HCT116 (cell line): Measurements from ENCODE around the gene ZNF747. TPM values are rescaled to one million over a fixed set of nuclear protein-coding genes. Genes with fewer than 3 reads are reported as not detected.
A peak's percentile ranks its signal among the peaks of the same experiment; 100 is the strongest.

ENCODE experiments used
- ATAC-seq: fragments of 200-7000 bp; cut with Tn5 transposase; 2 replicates; pipeline ENCODE4 v1.9.1; 2020; ENCODE audit warnings: mild to moderate bottlenecking, moderate library complexity
- BruUV-seq: library from RNA; stranded (reverse); fragments of 400-500 nt; replicated peaks from 2 replicates; lab custom pipeline; 2021; lab: Mats Ljungman, UMichigan
- CTCF ChIA-PET: fragments of 300-600 bp; sonication (Branson Sonifier 250); formaldehyde crosslinking; loops from one replicate; lab custom pipeline; 2021; ENCODE audit warnings: antibody characterized with exemption; lab: Charles Lee
- POLR2A ChIA-PET: fragments of 300-600, 350-600 bp; sonication (Branson Sonifier 250); formaldehyde crosslinking; loops from one replicate; lab custom pipeline; 2021; ENCODE audit warnings: antibody characterized with exemption; lab: Charles Lee
- RAD21 ChIA-PET, 2 experiments: fragments of 300-600 bp; sonication (Branson Sonifier 250); formaldehyde crosslinking; loops; one replicate each; lab custom pipeline; 2023; ENCODE audit warnings: low total read pairs in 2 of 2; ENCODE audit not compliant: uncharacterized antibody in 2 of 2, unreplicated experiment in 2 of 2, low non-redundant PET in 1 of 2; lab: Charles Lee
- DNase-seq: peaks from one replicate; pipeline ENCODE4 v3.0.0-alpha.2; 2010; ENCODE audit warnings: low read depth, low spot score
- H2AFZ ChIP-seq: fragments of 200-600 bp; shearing (Covaris generic), sonication (generic); 2 replicates; pipeline ENCODE4 v1.6.1; 2017; ENCODE audit warnings: low read depth, mixed run types, mixed read lengths, antibody characterized with exemption, low read length; ENCODE audit not compliant: poor library complexity, severe bottlenecking
- H3K27ac ChIP-seq: 2 replicates; pipeline ENCODE4 v1.5.1; 2012; ENCODE audit warnings: low read depth, low read length
- H3K27me3 ChIP-seq: fragments of 200-600 bp; sonication (generic); 2 replicates; pipeline ENCODE4 v1.6.1; 2016; ENCODE audit warnings: mixed run types, low read length, mixed read lengths; ENCODE audit not compliant: insufficient read depth
- H3K36me3 ChIP-seq, 2 experiments: fragments of 200-500 bp in 1 of 2; fragments of 200-600 bp in 1 of 2; sonication (Bioruptor generic) in 1 of 2; sonication (generic) in 1 of 2; 2 replicates each; pipeline versions ENCODE4 v1.5.1 to v1.6.1; 2014 to 2016; ENCODE audit warnings: low read length in 2 of 2, inconsistent platforms in 1 of 2, mixed read lengths in 1 of 2, mixed run types in 1 of 2; ENCODE audit not compliant: insufficient read depth in 2 of 2, control insufficient read depth in 1 of 2
- H3K4me1 ChIP-seq, 2 experiments: fragments of 200-600 bp in 1 of 2; sonication (generic) in 1 of 2; 2 replicates each; pipeline versions ENCODE4 v1.5.1 to v1.6.1; 2012 to 2017; ENCODE audit warnings: low read length in 2 of 2, inconsistent platforms in 1 of 2, mild to moderate bottlenecking in 1 of 2, mixed read lengths in 1 of 2, mixed run types in 1 of 2, moderate library complexity in 1 of 2; ENCODE audit not compliant: insufficient read depth in 2 of 2, control insufficient read depth in 1 of 2
- H3K4me2 ChIP-seq: fragments of 200-600 bp; sonication (generic); 2 replicates; pipeline ENCODE4 v1.6.1; 2017; ENCODE audit warnings: mixed run types, low read length, mixed read lengths
- H3K4me3 ChIP-seq, 2 experiments: fragments of 200-600 bp in 1 of 2; sonication (generic) in 1 of 2; replicated peaks in 1 of 2; 2 replicates each; pipeline ENCODE4 v1.5.1; 2011 to 2016; ENCODE audit warnings: low read length in 2 of 2, control low read depth in 1 of 2, low read depth in 1 of 2, mild to moderate bottlenecking in 1 of 2, mixed read lengths in 1 of 2, mixed run types in 1 of 2
- H3K79me2 ChIP-seq: fragments of 200-600 bp; sonication (generic); 2 replicates; pipeline ENCODE4 v1.6.1; 2017; ENCODE audit warnings: mild to moderate bottlenecking, mixed run types, low read length, moderate library complexity, mixed read lengths; ENCODE audit not compliant: insufficient read depth
- H3K9ac ChIP-seq: fragments of 200-600 bp; sonication (generic); 2 replicates; pipeline ENCODE4 v1.6.1; 2016; ENCODE audit warnings: low read length, mixed read lengths
- H3K9me2 ChIP-seq: fragments of 200-600 bp; sonication (generic), shearing (Covaris generic); 2 replicates; pipeline ENCODE4 v1.6.1; 2017; ENCODE audit warnings: mixed run types, mild to moderate bottlenecking, moderate library complexity; ENCODE audit not compliant: insufficient read depth
- H3K9me3 ChIP-seq, 2 experiments: fragments of 200-500 bp in 1 of 2; fragments of 200-600 bp in 1 of 2; sonication (Bioruptor generic) in 1 of 2; sonication (generic) in 1 of 2; 2 replicates each; pipeline ENCODE4 v1.6.1; 2014 to 2017; ENCODE audit warnings: low read length in 2 of 2, mixed read lengths in 2 of 2, inconsistent platforms in 1 of 2, low read depth in 1 of 2, mild to moderate bottlenecking in 1 of 2, mixed run types in 1 of 2, moderate library complexity in 1 of 2; ENCODE audit not compliant: control insufficient read depth in 1 of 2, insufficient read depth in 1 of 2
- H4K20me1 ChIP-seq: fragments of 200-600 bp; sonication (generic), shearing (Covaris generic); 2 replicates; pipeline ENCODE4 v1.6.1; 2017; ENCODE audit warnings: mixed run types, mild to moderate bottlenecking, moderate library complexity; ENCODE audit not compliant: insufficient read depth
- CBX3 ChIP-seq: IDR thresholded peaks from 2 replicates; pipeline ENCODE4 v1.6.1; 2012; ENCODE audit warnings: low read depth
- CEBPB ChIP-seq: IDR thresholded peaks from 2 replicates; pipeline ENCODE4 v1.6.1; 2012; ENCODE audit warnings: low read depth
- ELF1 ChIP-seq: IDR thresholded peaks from 2 replicates; pipeline ENCODE4 v1.6.1; 2012; ENCODE audit warnings: low read depth, borderline replicate concordance
- EZH2phosphoT487 ChIP-seq: fragments of 200-600 bp; IDR thresholded peaks from 2 replicates; pipeline ENCODE4 v1.6.1; 2018; ENCODE audit warnings: antibody characterized with exemption, borderline replicate concordance
- FOSL1 ChIP-seq: IDR thresholded peaks from 2 replicates; pipeline ENCODE4 v1.6.1; 2012; ENCODE audit warnings: low read depth
- MAX ChIP-seq: IDR thresholded peaks from 2 replicates; pipeline ENCODE4 v1.6.1; 2012
- POLR2A ChIP-seq: IDR thresholded peaks from 2 replicates; pipeline ENCODE4 v1.7.0; 2011; ENCODE audit warnings: borderline replicate concordance; ENCODE audit not compliant: insufficient read depth, insufficient read length; ENCODE audit errors: extremely low read depth
- RAD21 ChIP-seq: IDR thresholded peaks from 2 replicates; pipeline ENCODE4 v1.6.1; 2012; ENCODE audit warnings: low read depth, mild to moderate bottlenecking
- SIN3A ChIP-seq: IDR thresholded peaks from 2 replicates; pipeline ENCODE4 v1.6.1; 2012; ENCODE audit warnings: low read depth
- SP1 ChIP-seq: IDR thresholded peaks from 2 replicates; pipeline ENCODE4 v1.6.1; 2012; ENCODE audit warnings: low read depth
- SRF ChIP-seq: IDR thresholded peaks from 2 replicates; pipeline ENCODE4 v1.6.1; 2012; ENCODE audit warnings: low read depth
- TCF7L2 ChIP-seq: IDR thresholded peaks from 2 replicates; pipeline ENCODE4 v1.7.0; 2011; ENCODE audit warnings: borderline replicate concordance, inconsistent platforms; ENCODE audit not compliant: insufficient read depth, insufficient read length; ENCODE audit errors: extremely low read depth
- ZBTB33 ChIP-seq: IDR thresholded peaks from 2 replicates; pipeline ENCODE4 v1.6.1; 2011; ENCODE audit warnings: mild to moderate bottlenecking, low read length, moderate library complexity; ENCODE audit not compliant: insufficient replicate concordance; ENCODE audit errors: extremely low read depth
- ZNF274 ChIP-seq: fragments of 200-500 bp; sonication (Bioruptor generic); IDR thresholded peaks from 2 replicates; pipeline ENCODE4 v1.6.1; 2014; ENCODE audit warnings: mild to moderate bottlenecking, low read depth, low read length, inconsistent platforms
- intact Hi-C: fragments of 100-400 bp; cut with micrococcal nuclease; formaldehyde crosslinking; loops from 2 replicates; pipeline ENCODE4 v1.10.0; 2022
- total RNA-seq: library from RNA; stranded (reverse); gene quantifications from one replicate; pipeline ENCODE4 v1.2.1, GENCODE V29; 2021; ENCODE audit not compliant: unreplicated experiment
- TF ChIP-seq, protein P1 (sequence below): IDR thresholded peaks from 2 replicates; pipeline ENCODE4 v1.6.1; 2012; ENCODE audit warnings: low read depth

ZNF747 gene
- total RNA-seq, 1 experiment from 2014 or later, result 2.1 TPM

DNA sequence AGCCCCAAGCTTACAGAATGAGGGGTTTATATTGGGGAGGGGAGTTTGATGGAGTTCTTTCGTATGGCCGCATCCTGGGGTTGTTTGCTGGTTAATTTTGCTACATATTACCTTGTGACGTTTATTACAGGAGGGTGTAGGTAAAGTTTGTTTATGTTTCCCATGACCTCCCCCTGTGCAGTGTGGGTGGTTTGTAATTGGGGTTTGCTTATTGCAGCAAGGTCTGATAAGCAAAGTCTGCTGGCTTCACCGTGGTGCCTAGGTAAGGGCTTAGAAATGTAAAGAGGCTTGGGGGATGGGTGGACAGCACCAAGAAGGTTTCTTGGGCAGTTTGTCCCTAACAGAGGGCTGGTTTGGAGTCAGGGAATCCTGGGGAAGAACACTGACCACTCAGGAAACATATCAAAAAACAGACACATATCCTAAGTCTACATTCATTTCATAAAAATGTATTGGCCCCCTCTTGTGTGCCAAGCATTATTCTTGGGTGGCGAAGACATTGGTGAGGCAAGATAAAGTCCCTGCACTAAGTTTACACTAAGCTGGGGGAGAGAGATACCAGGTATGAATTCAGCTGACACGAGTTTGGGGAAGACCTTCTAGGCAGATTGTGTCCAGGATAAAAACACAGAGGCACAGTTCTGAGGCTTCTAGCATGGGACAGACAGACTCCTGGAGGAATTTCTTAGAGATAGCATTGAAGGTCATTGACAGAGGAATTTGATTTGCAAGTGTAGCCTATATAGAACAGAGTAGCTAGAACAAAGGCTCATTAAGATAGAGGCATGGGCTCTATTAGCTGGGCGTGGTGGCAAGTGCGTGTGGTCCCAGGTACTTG is 14.0 kb upstream of the ZNF747 start:
- ChIA-PET POLR2A (no interaction called here), CTCF (interaction anchor here (1.1 to 1.6 kb wide), 2 partner anchors 13 to 119 kb away, joined by 4 to 5 read pairs; partner anchors contain the start of gene DCTPP1), RAD21 (no interaction called here)
- Histone ChIP-seq H3K9ac (no peak overlapping the region), H3K36me3 (no peaks in the 10 kb centered on the region), H4K20me1 (no peaks in the 10 kb centered on the region), H3K9me2 (no peaks in the 10 kb centered on the region), H2AFZ (no peak overlapping the region), H3K4me3 (no peak overlapping the region), H3K4me1 (peaks cover 6 to 13% of the 10 kb centered on the region in 2 experiments), H3K79me2 (no peaks in the 10 kb centered on the region), H3K4me2 (peak overlapping the region; percentile 23; the same call in 1 of the 2 replicates), H3K27ac (no peak overlapping the region), H3K9me3 (no peaks in the 10 kb centered on the region), H3K27me3 (no peaks in the 10 kb centered on the region)
- no TSS peak for BruUV-seq
- no peak for ATAC-seq
- DNase-seq, result no peak
- no peak for TF ChIP-seq CEBPB
- TF ChIP-seq MAX, result no peak
- no peak for TF ChIP-seq FOSL1
- no peak for TF ChIP-seq SIN3A
- TF ChIP-seq RAD21, result no peak
- no peak for TF ChIP-seq TCF7L2
- TF ChIP-seq EZH2phosphoT487, result no peak
- no peak for TF ChIP-seq SRF
- intact Hi-C loops, result no loop called here

DNA sequence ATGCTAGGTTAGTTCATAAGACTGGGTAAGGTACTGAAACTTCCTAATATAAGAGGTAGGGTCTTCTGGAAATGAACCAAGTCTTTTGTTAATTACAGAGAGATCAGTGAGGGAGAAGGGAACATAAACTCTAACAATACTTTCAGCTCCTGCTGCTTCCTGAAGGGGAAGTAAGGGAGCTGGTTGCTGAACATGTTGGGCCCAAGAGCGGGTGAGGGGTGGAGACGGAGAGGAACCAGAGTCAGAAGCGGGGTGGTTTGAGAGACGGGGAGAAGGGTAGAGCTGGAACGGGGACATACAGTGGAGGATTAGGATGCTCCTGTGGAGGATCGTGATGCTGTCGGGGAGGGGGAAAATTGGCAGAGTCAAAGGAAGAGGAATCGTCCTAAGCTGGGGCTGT is 11.5 kb upstream of the ZNF747 start:
- ChIA-PET POLR2A (no interaction called here), CTCF (no interaction called here), RAD21 (no interaction called here)
- ATAC-seq, result no peak
- no peak overlapping the region for H3K9ac ChIP-seq
- intact Hi-C loops, result no loop called here
- no TSS peak for BruUV-seq
- H3K27me3 ChIP-seq, result no peaks in the 10 kb centered on the region
- H3K4me3 ChIP-seq, result no peak overlapping the region
- H3K36me3 ChIP-seq, result no peaks in the 10 kb centered on the region
- H4K20me1 ChIP-seq, result no peaks in the 10 kb centered on the region
- H3K9me2 ChIP-seq, result no peaks in the 10 kb centered on the region
- no peaks in the 10 kb centered on the region for H3K79me2 ChIP-seq
- DNase-seq, result no peak
- TF ChIP-seq POLR2A (no peak), ZNF274 (no peak), SP1 (no peak), SIN3A (no peak), RAD21 (no peak), ZBTB33 (no peak), ELF1 (no peak), CBX3 (no peak)
- TF ChIP-seq, protein P1, sequence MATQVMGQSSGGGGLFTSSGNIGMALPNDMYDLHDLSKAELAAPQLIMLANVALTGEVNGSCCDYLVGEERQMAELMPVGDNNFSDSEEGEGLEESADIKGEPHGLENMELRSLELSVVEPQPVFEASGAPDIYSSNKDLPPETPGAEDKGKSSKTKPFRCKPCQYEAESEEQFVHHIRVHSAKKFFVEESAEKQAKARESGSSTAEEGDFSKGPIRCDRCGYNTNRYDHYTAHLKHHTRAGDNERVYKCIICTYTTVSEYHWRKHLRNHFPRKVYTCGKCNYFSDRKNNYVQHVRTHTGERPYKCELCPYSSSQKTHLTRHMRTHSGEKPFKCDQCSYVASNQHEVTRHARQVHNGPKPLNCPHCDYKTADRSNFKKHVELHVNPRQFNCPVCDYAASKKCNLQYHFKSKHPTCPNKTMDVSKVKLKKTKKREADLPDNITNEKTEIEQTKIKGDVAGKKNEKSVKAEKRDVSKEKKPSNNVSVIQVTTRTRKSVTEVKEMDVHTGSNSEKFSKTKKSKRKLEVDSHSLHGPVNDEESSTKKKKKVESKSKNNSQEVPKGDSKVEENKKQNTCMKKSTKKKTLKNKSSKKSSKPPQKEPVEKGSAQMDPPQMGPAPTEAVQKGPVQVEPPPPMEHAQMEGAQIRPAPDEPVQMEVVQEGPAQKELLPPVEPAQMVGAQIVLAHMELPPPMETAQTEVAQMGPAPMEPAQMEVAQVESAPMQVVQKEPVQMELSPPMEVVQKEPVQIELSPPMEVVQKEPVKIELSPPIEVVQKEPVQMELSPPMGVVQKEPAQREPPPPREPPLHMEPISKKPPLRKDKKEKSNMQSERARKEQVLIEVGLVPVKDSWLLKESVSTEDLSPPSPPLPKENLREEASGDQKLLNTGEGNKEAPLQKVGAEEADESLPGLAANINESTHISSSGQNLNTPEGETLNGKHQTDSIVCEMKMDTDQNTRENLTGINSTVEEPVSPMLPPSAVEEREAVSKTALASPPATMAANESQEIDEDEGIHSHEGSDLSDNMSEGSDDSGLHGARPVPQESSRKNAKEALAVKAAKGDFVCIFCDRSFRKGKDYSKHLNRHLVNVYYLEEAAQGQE, result no peak
- no peak overlapping the region for H2AFZ ChIP-seq
- H3K4me2 ChIP-seq, result no peak overlapping the region
- H3K4me1 ChIP-seq, result peaks cover 6 to 19% of the 10 kb centered on the region in 2 experiments
- no peak overlapping the region for H3K27ac ChIP-seq
- no peaks in the 10 kb centered on the region for H3K9me3 ChIP-seq
